Left ventricle myocardium inferior (tissue), 1 donor: Measurements from ENCODE around the gene MCOLN3. TPM values are rescaled to one million over a fixed set of nuclear protein-coding genes. Genes with fewer than 3 reads are reported as not detected.

ENCODE experiments used
- DNase-seq: peaks from one replicate; pipeline ENCODE4 v3.0.0-alpha.2; 2020
- H3K27ac ChIP-seq: fragments of 200-600 bp; replicated peaks from 2 replicates; pipeline ENCODE4 v1.8.0; 2021
- H3K27me3 ChIP-seq: fragments of 200-600 bp; 2 replicates; pipeline ENCODE4 v1.8.0; 2021; ENCODE audit warnings: low read depth
- H3K36me3 ChIP-seq: fragments of 200-600 bp; 2 replicates; pipeline ENCODE4 v1.8.0; 2021
- H3K4me1 ChIP-seq: fragments of 200-600 bp; 2 replicates; pipeline ENCODE4 v1.8.0; 2021
- H3K4me3 ChIP-seq: fragments of 200-600 bp; 2 replicates; pipeline ENCODE4 v1.8.0; 2021; ENCODE audit warnings: mild to moderate bottlenecking, moderate library complexity
- H3K9me3 ChIP-seq: fragments of 200-600 bp; replicated peaks from 2 replicates; pipeline ENCODE4 v1.8.0; 2021
- intact Hi-C: fragments of 100-400 bp; cut with micrococcal nuclease; formaldehyde crosslinking; loops from one replicate; pipeline ENCODE4 v1.11.0; 2022
- total RNA-seq: library from RNA; stranded (reverse); fragmentation: NEBNext Ultra II Directional; extraction: Animal tissue kit (Norgen Biotek cat#: 25700); gene quantifications from one replicate; pipeline ENCODE4 v1.2.1, GENCODE V29; 2021
- TF ChIP-seq, protein P1 (sequence below): fragments of 200-600 bp; IDR thresholded peaks from 2 replicates; pipeline ENCODE4 v1.8.0; 2021; ENCODE audit warnings: antibody characterized with exemption, mild to moderate bottlenecking, borderline replicate concordance
- donor health status: DM: no; HTN: yes; CAD: no; lungs with severe emphysema.

The MCOLN3 gene
- total RNA-seq, 1 donor from 2014 or later: 0.44 TPM

GRCh38 chr1:85070972-85071492, 22.7 kb upstream of the MCOLN3 start:
- Histone ChIP-seq H3K4me3 (no peak overlapping the region), H3K9me3 (peaks cover 11% of the 10 kb centered on the region), H3K27me3 (no peaks in the 10 kb centered on the region), H3K27ac (no peak overlapping the region), H3K4me1 (no peaks in the 10 kb centered on the region), H3K36me3 (no peaks in the 10 kb centered on the region)
- no peak for DNase-seq
- TF ChIP-seq, protein P1, sequence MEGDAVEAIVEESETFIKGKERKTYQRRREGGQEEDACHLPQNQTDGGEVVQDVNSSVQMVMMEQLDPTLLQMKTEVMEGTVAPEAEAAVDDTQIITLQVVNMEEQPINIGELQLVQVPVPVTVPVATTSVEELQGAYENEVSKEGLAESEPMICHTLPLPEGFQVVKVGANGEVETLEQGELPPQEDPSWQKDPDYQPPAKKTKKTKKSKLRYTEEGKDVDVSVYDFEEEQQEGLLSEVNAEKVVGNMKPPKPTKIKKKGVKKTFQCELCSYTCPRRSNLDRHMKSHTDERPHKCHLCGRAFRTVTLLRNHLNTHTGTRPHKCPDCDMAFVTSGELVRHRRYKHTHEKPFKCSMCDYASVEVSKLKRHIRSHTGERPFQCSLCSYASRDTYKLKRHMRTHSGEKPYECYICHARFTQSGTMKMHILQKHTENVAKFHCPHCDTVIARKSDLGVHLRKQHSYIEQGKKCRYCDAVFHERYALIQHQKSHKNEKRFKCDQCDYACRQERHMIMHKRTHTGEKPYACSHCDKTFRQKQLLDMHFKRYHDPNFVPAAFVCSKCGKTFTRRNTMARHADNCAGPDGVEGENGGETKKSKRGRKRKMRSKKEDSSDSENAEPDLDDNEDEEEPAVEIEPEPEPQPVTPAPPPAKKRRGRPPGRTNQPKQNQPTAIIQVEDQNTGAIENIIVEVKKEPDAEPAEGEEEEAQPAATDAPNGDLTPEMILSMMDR: no peak
- intact Hi-C loops: no loop called here

- no peaks in the 10 kb centered on the region for H3K4me1 ChIP-seq
- no peaks in the 10 kb centered on the region for H3K27me3 ChIP-seq
- intact Hi-C loops: no loop called here
- peaks cover under 1% of the 10 kb centered on the region for H3K9me3 ChIP-seq
- TF ChIP-seq, protein P1: no peak
- no peak overlapping the region for H3K27ac ChIP-seq
- H3K36me3 ChIP-seq: no peaks in the 10 kb centered on the region
- DNase-seq: no peak
- H3K4me3 ChIP-seq: no peak overlapping the region
These were observed 20.5 kb upstream of the MCOLN3 start for GRCh38 chr1:85068846-85069245.

- H3K27ac ChIP-seq: no peak overlapping the region
- H3K9me3 ChIP-seq: no peaks in the 10 kb centered on the region
- DNase-seq: no peak
- H3K4me3 ChIP-seq: no peak overlapping the region
- peaks cover 19% of the 10 kb centered on the region for H3K4me1 ChIP-seq
- no peaks in the 10 kb centered on the region for H3K27me3 ChIP-seq
- intact Hi-C loops: no loop called here
- H3K36me3 ChIP-seq: no peaks in the 10 kb centered on the region
- TF ChIP-seq, protein P1: no peak
These were observed 17.2 kb upstream of the MCOLN3 start for GRCh38 chr1:85065550-85065949.

GRCh38 chr1:85062425-85063026, 14.2 kb upstream of the MCOLN3 start:
- peaks cover 19% of the 10 kb centered on the region for H3K4me1 ChIP-seq
- H3K9me3 ChIP-seq: no peaks in the 10 kb centered on the region
- no peaks in the 10 kb centered on the region for H3K27me3 ChIP-seq
- intact Hi-C loops: no loop called here
- H3K4me3 ChIP-seq: peak overlapping the region; percentile 73
- no peaks in the 10 kb centered on the region for H3K36me3 ChIP-seq
- TF ChIP-seq, protein P1: no peak
- DNase-seq: no peak
- H3K27ac ChIP-seq: peak overlapping the region; percentile 78

GRCh38 chr1:85061711-85062424, 13.6 kb upstream of the MCOLN3 start:
- H3K27me3 ChIP-seq: no peaks in the 10 kb centered on the region
- H3K9me3 ChIP-seq: no peaks in the 10 kb centered on the region
- intact Hi-C loops: no loop called here
- H3K4me1 ChIP-seq: peaks cover 19% of the 10 kb centered on the region
- peak overlapping the region; percentile 78 for H3K27ac ChIP-seq
- TF ChIP-seq, protein P1: no peak
- peak; percentile 76 for DNase-seq
- H3K36me3 ChIP-seq: no peaks in the 10 kb centered on the region
- H3K4me3 ChIP-seq: peak overlapping the region; percentile 73
